ENCODE measurements around the gene OR6X1.

DNA sequence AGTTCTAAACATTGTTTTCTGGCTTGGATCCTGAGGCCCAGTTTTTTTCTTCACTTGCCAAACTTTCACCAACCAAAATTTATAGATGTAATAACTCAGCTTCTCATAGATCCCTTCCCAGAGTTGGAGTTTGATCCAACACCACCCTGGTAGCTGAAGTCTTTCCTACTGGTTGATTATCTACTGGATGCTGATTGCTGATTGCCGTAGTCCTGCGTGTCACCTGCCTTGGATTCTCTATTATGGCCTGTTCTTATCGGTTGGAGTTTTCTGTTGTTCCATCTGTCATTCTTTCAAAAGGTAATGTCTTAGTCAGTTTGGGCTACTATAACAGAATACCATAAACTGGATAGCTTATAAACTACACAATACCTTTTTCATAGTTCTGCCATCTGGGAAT lies 17.3 kb upstream of the OR6X1 start:
- TF ChIP-seq CTCF (conservative IDR thresholded peaks at IDR 0.05 in 1 of 2, IDR thresholded peaks at IDR 0.05 in 1 of 2; ENCODE audit: extremely low read depth in 1 of 2, insufficient read depth in 1 of 2, low read depth in 1 of 2, low read length in 2 of 2) (no peak), EZH2 (IDR thresholded peaks at IDR 0.05; ENCODE audit: borderline replicate concordance, low read length) (no peak)

Measured in mammary epithelial cell (primary cell).